Measurements from ENCODE around the gene IDH2. TPM values are rescaled to one million over a fixed set of nuclear protein-coding genes. Genes with fewer than 3 reads are reported as not detected.

The IDH2 gene
- total and polyA plus RNA-seq, 10 of the 15 experiments (the other 5 are each of a cell fraction or from before 2014, with no cell fraction given): 2.3 to 358 (median 242) TPM

DNA sequence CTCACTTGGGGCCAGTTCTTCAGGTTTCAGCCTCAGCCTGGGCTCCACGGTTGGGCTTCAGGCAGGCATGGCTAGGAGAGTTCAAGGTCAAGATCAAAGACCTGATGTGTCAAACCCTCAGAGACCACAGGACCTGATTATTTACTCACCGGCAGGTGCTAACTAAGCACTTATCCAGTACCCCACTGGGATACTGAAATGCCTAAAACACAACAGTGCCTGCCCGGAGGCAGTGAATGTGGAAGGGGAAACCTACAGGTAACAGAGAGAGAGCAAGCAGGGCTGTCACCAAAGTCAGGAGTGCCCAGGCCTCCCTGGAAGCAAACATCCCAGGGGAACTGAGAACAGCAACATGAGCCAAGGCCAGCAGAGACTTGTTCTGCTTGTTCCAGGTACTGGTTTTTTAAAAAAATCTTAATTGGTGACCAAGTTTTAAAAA, 6.7 kb downstream of the IDH2 start (continued):
- no peak for TF ChIP-seq NR2C2 (IDR thresholded peaks at IDR 0.05; ENCODE audit: borderline replicate concordance, control insufficient read depth, insufficient read length, low read depth)
- TF ChIP-seq ZNF274 (IDR thresholded peaks at IDR 0.05; ENCODE audit: insufficient read depth, insufficient read length): no peak
- TF ChIP-seq CHD4 (IDR thresholded peaks at IDR 0.05): no peak
- no peak for TF ChIP-seq FOS (IDR thresholded peaks at IDR 0.05; ENCODE audit: borderline replicate concordance, extremely low read depth, insufficient read length)
- no peak for TF ChIP-seq ETV6 (conservative IDR thresholded peaks at IDR 0.05 in 1 of 2, IDR thresholded peaks at IDR 0.05 in 1 of 2; ENCODE audit: borderline replicate concordance in 1 of 2, low read depth in 1 of 2)
- TF ChIP-seq, protein P1, sequence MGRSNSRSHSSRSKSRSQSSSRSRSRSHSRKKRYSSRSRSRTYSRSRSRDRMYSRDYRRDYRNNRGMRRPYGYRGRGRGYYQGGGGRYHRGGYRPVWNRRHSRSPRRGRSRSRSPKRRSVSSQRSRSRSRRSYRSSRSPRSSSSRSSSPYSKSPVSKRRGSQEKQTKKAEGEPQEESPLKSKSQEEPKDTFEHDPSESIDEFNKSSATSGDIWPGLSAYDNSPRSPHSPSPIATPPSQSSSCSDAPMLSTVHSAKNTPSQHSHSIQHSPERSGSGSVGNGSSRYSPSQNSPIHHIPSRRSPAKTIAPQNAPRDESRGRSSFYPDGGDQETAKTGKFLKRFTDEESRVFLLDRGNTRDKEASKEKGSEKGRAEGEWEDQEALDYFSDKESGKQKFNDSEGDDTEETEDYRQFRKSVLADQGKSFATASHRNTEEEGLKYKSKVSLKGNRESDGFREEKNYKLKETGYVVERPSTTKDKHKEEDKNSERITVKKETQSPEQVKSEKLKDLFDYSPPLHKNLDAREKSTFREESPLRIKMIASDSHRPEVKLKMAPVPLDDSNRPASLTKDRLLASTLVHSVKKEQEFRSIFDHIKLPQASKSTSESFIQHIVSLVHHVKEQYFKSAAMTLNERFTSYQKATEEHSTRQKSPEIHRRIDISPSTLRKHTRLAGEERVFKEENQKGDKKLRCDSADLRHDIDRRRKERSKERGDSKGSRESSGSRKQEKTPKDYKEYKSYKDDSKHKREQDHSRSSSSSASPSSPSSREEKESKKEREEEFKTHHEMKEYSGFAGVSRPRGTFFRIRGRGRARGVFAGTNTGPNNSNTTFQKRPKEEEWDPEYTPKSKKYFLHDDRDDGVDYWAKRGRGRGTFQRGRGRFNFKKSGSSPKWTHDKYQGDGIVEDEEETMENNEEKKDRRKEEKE (IDR thresholded peaks at IDR 0.05): no peak
- TF ChIP-seq SUPT20H (IDR thresholded peaks at IDR 0.05; ENCODE audit: borderline replicate concordance, control insufficient read depth, low read depth, low read length): no peak
- TF ChIP-seq, protein P2, sequence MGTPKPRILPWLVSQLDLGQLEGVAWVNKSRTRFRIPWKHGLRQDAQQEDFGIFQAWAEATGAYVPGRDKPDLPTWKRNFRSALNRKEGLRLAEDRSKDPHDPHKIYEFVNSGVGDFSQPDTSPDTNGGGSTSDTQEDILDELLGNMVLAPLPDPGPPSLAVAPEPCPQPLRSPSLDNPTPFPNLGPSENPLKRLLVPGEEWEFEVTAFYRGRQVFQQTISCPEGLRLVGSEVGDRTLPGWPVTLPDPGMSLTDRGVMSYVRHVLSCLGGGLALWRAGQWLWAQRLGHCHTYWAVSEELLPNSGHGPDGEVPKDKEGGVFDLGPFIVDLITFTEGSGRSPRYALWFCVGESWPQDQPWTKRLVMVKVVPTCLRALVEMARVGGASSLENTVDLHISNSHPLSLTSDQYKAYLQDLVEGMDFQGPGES (IDR thresholded peaks at IDR 0.05): no peak
- TF ChIP-seq, protein P3, sequence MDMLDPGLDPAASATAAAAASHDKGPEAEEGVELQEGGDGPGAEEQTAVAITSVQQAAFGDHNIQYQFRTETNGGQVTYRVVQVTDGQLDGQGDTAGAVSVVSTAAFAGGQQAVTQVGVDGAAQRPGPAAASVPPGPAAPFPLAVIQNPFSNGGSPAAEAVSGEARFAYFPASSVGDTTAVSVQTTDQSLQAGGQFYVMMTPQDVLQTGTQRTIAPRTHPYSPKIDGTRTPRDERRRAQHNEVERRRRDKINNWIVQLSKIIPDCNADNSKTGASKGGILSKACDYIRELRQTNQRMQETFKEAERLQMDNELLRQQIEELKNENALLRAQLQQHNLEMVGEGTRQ (IDR thresholded peaks at IDR 0.05; ENCODE audit: borderline replicate concordance, low read depth, low read length): no peak
- TF ChIP-seq EP300 (IDR thresholded peaks at IDR 0.05; ENCODE audit: borderline replicate concordance in 1 of 2, control insufficient read depth in 1 of 2, low read depth in 2 of 2, low read length in 2 of 2): peak; percentile 27 to 35; a peak in 1 of 4 replicates
- TF ChIP-seq SMAD1 (IDR thresholded peaks at IDR 0.05; ENCODE audit: low read depth, partially characterized antibody): no peak
- no peak for TF ChIP-seq KLF5 (IDR thresholded peaks at IDR 0.05; ENCODE audit: partially characterized antibody)
- no peak for TF ChIP-seq JUND (IDR thresholded peaks at IDR 0.05; ENCODE audit: low read depth, low read length)
- TF ChIP-seq ZNF622 (IDR thresholded peaks at IDR 0.05): no peak
- TF ChIP-seq, protein P4, sequence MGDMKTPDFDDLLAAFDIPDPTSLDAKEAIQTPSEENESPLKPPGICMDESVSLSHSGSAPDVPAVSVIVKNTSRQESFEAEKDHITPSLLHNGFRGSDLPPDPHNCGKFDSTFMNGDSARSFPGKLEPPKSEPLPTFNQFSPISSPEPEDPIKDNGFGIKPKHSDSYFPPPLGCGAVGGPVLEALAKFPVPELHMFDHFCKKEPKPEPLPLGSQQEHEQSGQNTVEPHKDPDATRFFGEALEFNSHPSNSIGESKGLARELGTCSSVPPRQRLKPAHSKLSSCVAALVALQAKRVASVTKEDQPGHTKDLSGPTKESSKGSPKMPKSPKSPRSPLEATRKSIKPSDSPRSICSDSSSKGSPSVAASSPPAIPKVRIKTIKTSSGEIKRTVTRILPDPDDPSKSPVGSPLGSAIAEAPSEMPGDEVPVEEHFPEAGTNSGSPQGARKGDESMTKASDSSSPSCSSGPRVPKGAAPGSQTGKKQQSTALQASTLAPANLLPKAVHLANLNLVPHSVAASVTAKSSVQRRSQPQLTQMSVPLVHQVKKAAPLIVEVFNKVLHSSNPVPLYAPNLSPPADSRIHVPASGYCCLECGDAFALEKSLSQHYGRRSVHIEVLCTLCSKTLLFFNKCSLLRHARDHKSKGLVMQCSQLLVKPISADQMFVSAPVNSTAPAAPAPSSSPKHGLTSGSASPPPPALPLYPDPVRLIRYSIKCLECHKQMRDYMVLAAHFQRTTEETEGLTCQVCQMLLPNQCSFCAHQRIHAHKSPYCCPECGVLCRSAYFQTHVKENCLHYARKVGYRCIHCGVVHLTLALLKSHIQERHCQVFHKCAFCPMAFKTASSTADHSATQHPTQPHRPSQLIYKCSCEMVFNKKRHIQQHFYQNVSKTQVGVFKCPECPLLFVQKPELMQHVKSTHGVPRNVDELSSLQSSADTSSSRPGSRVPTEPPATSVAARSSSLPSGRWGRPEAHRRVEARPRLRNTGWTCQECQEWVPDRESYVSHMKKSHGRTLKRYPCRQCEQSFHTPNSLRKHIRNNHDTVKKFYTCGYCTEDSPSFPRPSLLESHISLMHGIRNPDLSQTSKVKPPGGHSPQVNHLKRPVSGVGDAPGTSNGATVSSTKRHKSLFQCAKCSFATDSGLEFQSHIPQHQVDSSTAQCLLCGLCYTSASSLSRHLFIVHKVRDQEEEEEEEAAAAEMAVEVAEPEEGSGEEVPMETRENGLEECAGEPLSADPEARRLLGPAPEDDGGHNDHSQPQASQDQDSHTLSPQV (IDR thresholded peaks at IDR 0.05): no peak
- TF ChIP-seq, protein P5, sequence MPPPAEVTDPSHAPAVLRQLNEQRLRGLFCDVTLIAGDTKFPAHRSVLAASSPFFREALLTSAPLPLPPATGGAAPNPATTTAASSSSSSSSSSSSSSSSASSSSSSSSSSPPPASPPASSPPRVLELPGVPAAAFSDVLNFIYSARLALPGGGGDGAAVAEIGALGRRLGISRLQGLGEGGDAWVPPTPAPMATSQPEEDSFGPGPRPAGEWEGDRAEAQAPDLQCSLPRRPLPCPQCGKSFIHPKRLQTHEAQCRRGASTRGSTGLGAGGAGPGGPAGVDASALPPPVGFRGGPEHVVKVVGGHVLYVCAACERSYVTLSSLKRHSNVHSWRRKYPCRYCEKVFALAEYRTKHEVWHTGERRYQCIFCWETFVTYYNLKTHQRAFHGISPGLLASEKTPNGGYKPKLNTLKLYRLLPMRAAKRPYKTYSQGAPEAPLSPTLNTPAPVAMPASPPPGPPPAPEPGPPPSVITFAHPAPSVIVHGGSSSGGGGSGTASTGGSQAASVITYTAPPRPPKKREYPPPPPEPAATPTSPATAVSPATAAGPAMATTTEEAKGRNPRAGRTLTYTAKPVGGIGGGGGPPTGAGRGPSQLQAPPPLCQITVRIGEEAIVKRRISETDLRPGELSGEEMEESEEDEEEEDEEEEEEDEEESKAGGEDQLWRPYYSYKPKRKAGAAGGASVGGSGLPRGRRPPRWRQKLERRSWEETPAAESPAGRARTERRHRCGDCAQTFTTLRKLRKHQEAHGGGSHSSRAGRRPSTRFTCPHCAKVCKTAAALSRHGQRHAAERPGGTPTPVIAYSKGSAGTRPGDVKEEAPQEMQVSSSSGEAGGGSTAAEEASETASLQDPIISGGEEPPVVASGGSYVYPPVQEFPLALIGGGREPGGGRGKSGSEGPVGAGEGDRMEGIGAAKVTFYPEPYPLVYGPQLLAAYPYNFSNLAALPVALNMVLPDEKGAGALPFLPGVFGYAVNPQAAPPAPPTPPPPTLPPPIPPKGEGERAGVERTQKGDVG (CRISPR knock-in tag; IDR thresholded peaks at IDR 0.05): no peak

Data from GM12878 (cell line).